Coronary artery (tissue), 2 donors: Measurements from ENCODE around the gene KIF20A.

ENCODE experiments used
- DNase-seq: peaks from one replicate; pipeline ENCODE4 v3.0.0-alpha.2; 2017; ENCODE audit warnings: low spot score
- H3K27ac ChIP-seq, 2 donors: fragments of 200-600 bp; sonication (generic); one replicate each; pipeline ENCODE4 v1.5.1; 2016 to 2019
- H3K4me3 ChIP-seq: fragments of 200-600 bp; sonication (generic); 2 replicates; pipeline ENCODE4 v1.5.1; 2016; ENCODE audit warnings: mild to moderate bottlenecking, moderate library complexity
- CTCF ChIP-seq: fragments of 200-600 bp; sonication (generic); IDR thresholded peaks from one replicate; pipeline ENCODE4 v1.5.1; 2019; ENCODE audit warnings: antibody characterized with exemption

The KIF20A gene

DNA sequence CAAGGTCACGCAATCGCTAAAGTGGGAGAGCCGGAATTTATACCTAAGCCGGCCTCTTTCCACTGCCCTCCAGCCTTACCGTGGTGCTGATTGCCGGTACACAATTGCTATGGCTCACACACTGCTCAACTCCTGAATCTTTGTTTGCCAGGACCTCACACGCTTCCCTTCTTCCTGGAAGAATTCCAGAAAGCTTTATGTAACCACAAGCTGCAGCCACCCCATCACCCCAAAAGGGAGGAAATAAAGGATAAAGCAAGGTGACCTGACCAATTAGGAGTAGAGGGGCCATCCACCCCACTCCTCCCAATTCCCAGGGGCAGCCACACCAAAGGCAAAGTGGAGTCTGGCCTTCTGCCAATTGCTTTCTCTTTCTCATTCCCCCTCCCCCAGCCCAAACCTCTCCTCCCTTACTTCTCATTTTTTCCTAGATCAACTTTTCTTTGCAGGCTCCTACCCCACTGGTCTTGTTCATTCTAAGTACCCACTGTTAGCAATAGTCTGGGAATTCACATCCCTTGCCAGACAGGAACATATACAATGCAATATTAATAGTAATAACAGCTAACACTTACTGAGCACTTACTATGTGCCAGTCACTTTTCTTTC is 52.2 kb downstream of the KIF20A start:
- Histone ChIP-seq H3K4me3 (no peak overlapping the region), H3K27ac (no peak overlapping the region)
- no peak for DNase-seq
- TF ChIP-seq CTCF, result no peak

DNA sequence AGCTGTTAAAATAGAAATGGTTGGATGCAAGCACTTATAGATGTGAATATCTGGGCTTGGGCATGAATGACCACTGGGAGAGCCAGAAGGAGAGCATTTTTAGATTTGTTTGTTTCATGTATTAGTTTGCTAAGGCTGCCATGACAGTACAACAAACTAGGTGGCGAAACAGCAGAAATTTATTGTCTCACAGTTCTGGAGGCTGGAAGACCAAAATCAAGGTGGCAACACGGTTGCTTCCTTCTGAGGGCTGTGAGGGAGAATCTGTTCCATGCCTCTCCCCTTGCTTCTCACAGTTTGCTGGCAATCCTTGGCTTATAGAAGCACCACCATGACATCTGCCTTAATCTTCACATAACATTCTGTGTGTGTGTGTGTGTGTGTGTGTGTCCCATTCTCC is 54.4 kb downstream of the KIF20A start:
- H3K4me3 ChIP-seq, result no peak overlapping the region
- DNase-seq, result no peak
- no peak overlapping the region for H3K27ac ChIP-seq
- no peak for TF ChIP-seq CTCF

- H3K4me3 ChIP-seq, result no peak overlapping the region
- H3K27ac ChIP-seq, result no peak overlapping the region
- no peak for TF ChIP-seq CTCF
- DNase-seq, result no peak
Measured at GRCh38 chr5:138234651-138235050, 55.7 kb downstream of the KIF20A start.
